ENCODE data around the gene ADAMTSL5.

ADAMTSL5 gene

GRCh38 chr19:1527650-1528309 is 15.0 kb upstream of the ADAMTSL5 start:
- TF ChIP-seq ZFX (IDR thresholded peaks at IDR 0.05) (no peak), CTCF (conservative IDR thresholded peaks at IDR 0.05) (no peak)
- H3K27ac ChIP-seq, result no peak overlapping the region

GRCh38 chr19:1526979-1527649 is 14.3 kb upstream of the ADAMTSL5 start:
- no peak overlapping the region for H3K27ac ChIP-seq
- TF ChIP-seq CTCF (conservative IDR thresholded peaks at IDR 0.05), result no peak
- no peak for TF ChIP-seq ZFX (IDR thresholded peaks at IDR 0.05)

GRCh38 chr19:1526066-1526778 is 13.4 kb upstream of the ADAMTSL5 start:
- TF ChIP-seq ZFX (IDR thresholded peaks at IDR 0.05) (no peak), CTCF (conservative IDR thresholded peaks at IDR 0.05) (no peak)
- H3K27ac ChIP-seq, result no peak overlapping the region

GRCh38 chr19:1525343-1525742 is 12.5 kb upstream of the ADAMTSL5 start:
- TF ChIP-seq ZFX (IDR thresholded peaks at IDR 0.05), result no peak
- TF ChIP-seq CTCF (conservative IDR thresholded peaks at IDR 0.05), result no peak
- H3K27ac ChIP-seq, result no peak overlapping the region

- no peak overlapping the region for H3K27ac ChIP-seq
- TF ChIP-seq CTCF (conservative IDR thresholded peaks at IDR 0.05) (no peak), ZFX (IDR thresholded peaks at IDR 0.05) (no peak)
Observed at GRCh38 chr19:1524972-1525325, 12.1 kb upstream of the ADAMTSL5 start.

GRCh38 chr19:1524287-1524971 is 11.6 kb upstream of the ADAMTSL5 start:
- no peak for TF ChIP-seq CTCF (conservative IDR thresholded peaks at IDR 0.05)
- no peak for TF ChIP-seq ZFX (IDR thresholded peaks at IDR 0.05)
- H3K27ac ChIP-seq, result no peak overlapping the region
